H1 (cell line): ENCODE measurements around the gene LARP4B. TPM values are rescaled to one million over a fixed set of nuclear protein-coding genes. Genes with fewer than 3 reads are reported as not detected.

Experiments
- HDAC6 ChIP-seq: IDR thresholded peaks from one replicate; pipeline ENCODE4 v1.7.1; 2012; ENCODE audit warnings: low read depth, mild to moderate bottlenecking, inconsistent platforms, low read length, moderate library complexity
- NRF1 ChIP-seq: IDR thresholded peaks from 2 replicates; pipeline ENCODE4 v1.6.1; 2011; ENCODE audit warnings: mild to moderate bottlenecking, low read depth, low read length, improper control_type of control experiment
- polyA plus RNA-seq, 7 experiments: library from polyadenylated mRNA; depleted of rRNA in 3 of 7; stranded (reverse) in 5 of 7; unstranded in 2 of 7; fragments of >200 nt in 5 of 7; fragments of 200-250 nt in 2 of 7; gene quantifications; 1 replicate in 5 of 7; 2 replicates in 1 of 7; 4 replicates in 1 of 7; pipeline versions ENCODE4 v1.2.1 to v1.2.3, GENCODE V29; 2011 to 2013; ENCODE audit warnings: missing spikeins in 2 of 7, mixed read lengths in 2 of 7
- total RNA-seq: library from RNA; stranded (reverse); fragmentation: NEBNext Ultra II Directional; extraction: Animal tissue kit (Norgen Biotek cat#: 25700); gene quantifications from 2 replicates; pipeline ENCODE4 v1.2.1, GENCODE V29; 2021
- TF ChIP-seq, protein P1 (sequence below): fragments of 300-600 bp; sonication (generic); IDR thresholded peaks from 2 replicates; pipeline ENCODE4 v1.7.1; 2012; ENCODE audit warnings: low read length, moderate library complexity, mild to moderate bottlenecking, inconsistent platforms; ENCODE audit not compliant: insufficient replicate concordance

The LARP4B gene
- total and polyA plus RNA-seq, 2 of the 8 experiments (the other 6 are each of a cell fraction or from before 2014, with no cell fraction given): 20.1 to 78.6 TPM

DNA sequence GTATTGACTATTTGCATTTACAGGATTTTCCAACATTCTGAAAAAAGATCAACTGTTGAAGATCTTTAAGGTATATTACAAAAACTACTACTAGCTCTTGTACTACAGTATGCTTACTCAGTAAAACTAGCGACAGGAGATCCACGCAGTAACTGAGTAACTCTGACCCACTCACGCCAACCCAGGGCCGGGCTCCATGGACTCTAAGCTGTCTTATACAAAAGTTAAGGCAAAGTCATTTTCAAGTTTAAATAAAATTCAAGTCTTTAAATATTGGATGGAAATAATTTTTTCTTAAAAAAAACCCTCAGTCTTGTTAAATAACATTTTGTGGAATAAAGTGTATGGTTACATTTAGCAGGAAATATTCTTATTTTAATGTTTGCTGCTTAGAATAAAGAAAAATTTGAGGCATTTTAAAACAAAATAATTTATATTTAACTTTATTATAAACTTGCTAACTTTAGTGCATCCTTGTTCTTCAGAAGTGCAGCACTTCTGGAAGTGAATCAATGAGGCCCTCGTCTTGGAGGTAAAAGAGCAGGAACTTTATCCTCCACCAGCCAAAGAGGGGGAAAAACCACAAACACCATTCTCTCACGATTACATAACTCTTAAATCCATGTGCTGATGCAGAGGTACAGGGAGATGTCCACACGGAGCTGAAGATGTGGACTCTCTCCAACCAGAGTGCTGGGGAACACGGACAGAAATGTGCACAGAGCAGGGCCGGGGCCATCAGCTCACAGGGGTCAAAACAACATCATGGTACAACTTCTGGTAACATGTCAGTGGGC, 119.9 kb downstream of the LARP4B start (continued):
- no peak for TF ChIP-seq HDAC6
- TF ChIP-seq NRF1: no peak
- TF ChIP-seq, protein P1, sequence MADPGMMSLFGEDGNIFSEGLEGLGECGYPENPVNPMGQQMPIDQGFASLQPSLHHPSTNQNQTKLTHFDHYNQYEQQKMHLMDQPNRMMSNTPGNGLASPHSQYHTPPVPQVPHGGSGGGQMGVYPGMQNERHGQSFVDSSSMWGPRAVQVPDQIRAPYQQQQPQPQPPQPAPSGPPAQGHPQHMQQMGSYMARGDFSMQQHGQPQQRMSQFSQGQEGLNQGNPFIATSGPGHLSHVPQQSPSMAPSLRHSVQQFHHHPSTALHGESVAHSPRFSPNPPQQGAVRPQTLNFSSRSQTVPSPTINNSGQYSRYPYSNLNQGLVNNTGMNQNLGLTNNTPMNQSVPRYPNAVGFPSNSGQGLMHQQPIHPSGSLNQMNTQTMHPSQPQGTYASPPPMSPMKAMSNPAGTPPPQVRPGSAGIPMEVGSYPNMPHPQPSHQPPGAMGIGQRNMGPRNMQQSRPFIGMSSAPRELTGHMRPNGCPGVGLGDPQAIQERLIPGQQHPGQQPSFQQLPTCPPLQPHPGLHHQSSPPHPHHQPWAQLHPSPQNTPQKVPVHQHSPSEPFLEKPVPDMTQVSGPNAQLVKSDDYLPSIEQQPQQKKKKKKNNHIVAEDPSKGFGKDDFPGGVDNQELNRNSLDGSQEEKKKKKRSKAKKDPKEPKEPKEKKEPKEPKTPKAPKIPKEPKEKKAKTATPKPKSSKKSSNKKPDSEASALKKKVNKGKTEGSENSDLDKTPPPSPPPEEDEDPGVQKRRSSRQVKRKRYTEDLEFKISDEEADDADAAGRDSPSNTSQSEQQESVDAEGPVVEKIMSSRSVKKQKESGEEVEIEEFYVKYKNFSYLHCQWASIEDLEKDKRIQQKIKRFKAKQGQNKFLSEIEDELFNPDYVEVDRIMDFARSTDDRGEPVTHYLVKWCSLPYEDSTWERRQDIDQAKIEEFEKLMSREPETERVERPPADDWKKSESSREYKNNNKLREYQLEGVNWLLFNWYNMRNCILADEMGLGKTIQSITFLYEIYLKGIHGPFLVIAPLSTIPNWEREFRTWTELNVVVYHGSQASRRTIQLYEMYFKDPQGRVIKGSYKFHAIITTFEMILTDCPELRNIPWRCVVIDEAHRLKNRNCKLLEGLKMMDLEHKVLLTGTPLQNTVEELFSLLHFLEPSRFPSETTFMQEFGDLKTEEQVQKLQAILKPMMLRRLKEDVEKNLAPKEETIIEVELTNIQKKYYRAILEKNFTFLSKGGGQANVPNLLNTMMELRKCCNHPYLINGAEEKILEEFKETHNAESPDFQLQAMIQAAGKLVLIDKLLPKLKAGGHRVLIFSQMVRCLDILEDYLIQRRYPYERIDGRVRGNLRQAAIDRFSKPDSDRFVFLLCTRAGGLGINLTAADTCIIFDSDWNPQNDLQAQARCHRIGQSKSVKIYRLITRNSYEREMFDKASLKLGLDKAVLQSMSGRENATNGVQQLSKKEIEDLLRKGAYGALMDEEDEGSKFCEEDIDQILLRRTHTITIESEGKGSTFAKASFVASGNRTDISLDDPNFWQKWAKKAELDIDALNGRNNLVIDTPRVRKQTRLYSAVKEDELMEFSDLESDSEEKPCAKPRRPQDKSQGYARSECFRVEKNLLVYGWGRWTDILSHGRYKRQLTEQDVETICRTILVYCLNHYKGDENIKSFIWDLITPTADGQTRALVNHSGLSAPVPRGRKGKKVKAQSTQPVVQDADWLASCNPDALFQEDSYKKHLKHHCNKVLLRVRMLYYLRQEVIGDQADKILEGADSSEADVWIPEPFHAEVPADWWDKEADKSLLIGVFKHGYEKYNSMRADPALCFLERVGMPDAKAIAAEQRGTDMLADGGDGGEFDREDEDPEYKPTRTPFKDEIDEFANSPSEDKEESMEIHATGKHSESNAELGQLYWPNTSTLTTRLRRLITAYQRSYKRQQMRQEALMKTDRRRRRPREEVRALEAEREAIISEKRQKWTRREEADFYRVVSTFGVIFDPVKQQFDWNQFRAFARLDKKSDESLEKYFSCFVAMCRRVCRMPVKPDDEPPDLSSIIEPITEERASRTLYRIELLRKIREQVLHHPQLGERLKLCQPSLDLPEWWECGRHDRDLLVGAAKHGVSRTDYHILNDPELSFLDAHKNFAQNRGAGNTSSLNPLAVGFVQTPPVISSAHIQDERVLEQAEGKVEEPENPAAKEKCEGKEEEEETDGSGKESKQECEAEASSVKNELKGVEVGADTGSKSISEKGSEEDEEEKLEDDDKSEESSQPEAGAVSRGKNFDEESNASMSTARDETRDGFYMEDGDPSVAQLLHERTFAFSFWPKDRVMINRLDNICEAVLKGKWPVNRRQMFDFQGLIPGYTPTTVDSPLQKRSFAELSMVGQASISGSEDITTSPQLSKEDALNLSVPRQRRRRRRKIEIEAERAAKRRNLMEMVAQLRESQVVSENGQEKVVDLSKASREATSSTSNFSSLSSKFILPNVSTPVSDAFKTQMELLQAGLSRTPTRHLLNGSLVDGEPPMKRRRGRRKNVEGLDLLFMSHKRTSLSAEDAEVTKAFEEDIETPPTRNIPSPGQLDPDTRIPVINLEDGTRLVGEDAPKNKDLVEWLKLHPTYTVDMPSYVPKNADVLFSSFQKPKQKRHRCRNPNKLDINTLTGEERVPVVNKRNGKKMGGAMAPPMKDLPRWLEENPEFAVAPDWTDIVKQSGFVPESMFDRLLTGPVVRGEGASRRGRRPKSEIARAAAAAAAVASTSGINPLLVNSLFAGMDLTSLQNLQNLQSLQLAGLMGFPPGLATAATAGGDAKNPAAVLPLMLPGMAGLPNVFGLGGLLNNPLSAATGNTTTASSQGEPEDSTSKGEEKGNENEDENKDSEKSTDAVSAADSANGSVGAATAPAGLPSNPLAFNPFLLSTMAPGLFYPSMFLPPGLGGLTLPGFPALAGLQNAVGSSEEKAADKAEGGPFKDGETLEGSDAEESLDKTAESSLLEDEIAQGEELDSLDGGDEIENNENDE: no peak
